GM12891 (cell line): ENCODE measurements around the gene EFCAB12.
A peak's percentile ranks its signal among the peaks of the same experiment; 100 is the strongest.

ENCODE experiments used
- PAX5 ChIP-seq: IDR thresholded peaks from 2 replicates; pipeline ENCODE4 v1.6.1; 2011; ENCODE audit warnings: low read length, moderate library complexity, mild to moderate bottlenecking; ENCODE audit not compliant: insufficient read depth, severe bottlenecking
- POLR2A ChIP-seq: IDR thresholded peaks from 2 replicates; pipeline ENCODE4 v1.6.1; 2011; ENCODE audit warnings: low read depth, low read length, control low read depth
- POLR2AphosphoS5 ChIP-seq: IDR thresholded peaks from 2 replicates; pipeline ENCODE4 v1.6.1; 2011; ENCODE audit warnings: low read depth, low read length, control low read depth
- SPI1 ChIP-seq: IDR thresholded peaks from 2 replicates; pipeline ENCODE4 v1.6.1; 2011; ENCODE audit warnings: low read depth, low read length, control low read depth
- TAF1 ChIP-seq: IDR thresholded peaks from 2 replicates; pipeline ENCODE4 v1.6.1; 2011; ENCODE audit warnings: low read depth, low read length, control low read depth

DNA sequence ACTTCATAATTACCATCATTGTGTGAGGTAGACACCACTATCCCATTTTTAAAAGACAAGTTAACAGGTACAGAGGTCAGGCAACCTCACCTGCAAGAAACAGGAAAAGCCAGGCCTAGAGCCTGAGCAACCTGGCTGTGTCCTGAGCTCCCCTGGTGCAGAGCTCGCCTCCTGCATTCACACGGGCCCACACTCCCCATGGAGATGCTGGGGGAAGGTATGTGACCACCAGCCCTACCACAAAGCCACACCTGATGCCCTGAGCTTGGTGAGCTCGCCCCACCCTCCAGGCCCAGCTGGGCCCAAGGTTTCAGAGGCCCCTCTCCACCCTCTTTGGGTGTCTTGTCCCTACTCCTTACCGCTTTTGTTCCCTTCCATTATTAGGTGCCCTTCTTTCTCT, 1.2 kb upstream of the EFCAB12 start:
- peak; percentile 38; the same call in 1 of the 2 replicates for TF ChIP-seq POLR2AphosphoS5
- TF ChIP-seq POLR2A = no peak; the same call in 1 of the 2 replicates
- no peak for TF ChIP-seq TAF1
- TF ChIP-seq SPI1 = no peak
- no peak for TF ChIP-seq PAX5
